Adrenal gland (tissue), 5 donors: Measurements from ENCODE around the gene ACER3.

Experiments used
- CTCF ChIP-seq, 6 experiments: fragments of 450-650 bp in 4 of 6; fragments of 200-600 bp in 2 of 6; sonication (generic) in 1 of 6; IDR thresholded peaks; 1 replicate in 5 of 6; 2 replicates in 1 of 6; pipeline versions ENCODE4 v1.5.1 to v1.8.0; 2016 to 2021; ENCODE audit warnings: antibody characterized with exemption in 6 of 6, mild to moderate bottlenecking in 2 of 6, moderate library complexity in 1 of 6
- POLR2A ChIP-seq, 2 donors: fragments of 450-650 bp; IDR thresholded peaks; one replicate each; pipeline ENCODE4 v1.6.1; 2017; ENCODE audit warnings: antibody characterized with exemption in 2 of 2, mild to moderate bottlenecking in 2 of 2, moderate library complexity in 1 of 2
- donor health status: DM: no; HTN: no; CAD: no.

GRCh38 chr11:77027275-77027674 is 166.6 kb downstream of the ACER3 start:
- TF ChIP-seq POLR2A (IDR thresholded peaks at IDR 0.05) = no peak
- TF ChIP-seq CTCF (IDR thresholded peaks at IDR 0.05) = no peak
